Neural progenitor cell (in vitro differentiated cells): ENCODE measurements around the gene C11orf58. TPM values are rescaled to one million over a fixed set of nuclear protein-coding genes. Genes with fewer than 3 reads are reported as not detected.

Experiments used
- DNase-seq: peaks from one replicate; pipeline ENCODE4 v3.0.0-alpha.2; 2016; ENCODE audit warnings: low spot score
- H2AFZ ChIP-seq: fragments of 200-600 bp; sonication (generic); replicated peaks from 2 replicates; pipeline ENCODE4 v1.6.1; 2016; ENCODE audit warnings: antibody characterized with exemption
- H3F3A ChIP-seq: fragments of 200-600 bp; sonication (generic); 2 replicates; pipeline ENCODE4 v1.6.1; 2016; ENCODE audit warnings: antibody characterized with exemption, low read depth
- H3K27ac ChIP-seq: fragments of 200-600 bp; sonication (generic); 2 replicates; pipeline ENCODE4 v1.5.1; 2016; ENCODE audit warnings: mild to moderate bottlenecking
- H3K27me3 ChIP-seq: fragments of 200-600 bp; sonication (generic); 2 replicates; pipeline ENCODE4 v1.6.1; 2016; ENCODE audit warnings: mild to moderate bottlenecking, moderate library complexity
- H3K36me3 ChIP-seq: fragments of 200-600 bp; sonication (generic); 2 replicates; pipeline ENCODE4 v1.5.1; 2016
- H3K4me1 ChIP-seq: fragments of 200-600 bp; sonication (generic); 2 replicates; pipeline ENCODE4 v1.6.1; 2016; ENCODE audit warnings: mixed run types
- H3K4me2 ChIP-seq: fragments of 200-600 bp; sonication (generic); 2 replicates; pipeline ENCODE4 v1.6.1; 2016
- H3K4me3 ChIP-seq: fragments of 200-600 bp; sonication (generic); 2 replicates; pipeline ENCODE4 v1.5.1; 2016
- H3K79me2 ChIP-seq: fragments of 200-600 bp; sonication (generic); 2 replicates; pipeline ENCODE4 v1.6.1; 2016; ENCODE audit warnings: low read depth
- H3K9ac ChIP-seq: fragments of 200-600 bp; sonication (generic); 2 replicates; pipeline ENCODE4 v1.6.1; 2016
- H3K9me3 ChIP-seq: fragments of 200-600 bp; sonication (generic); 2 replicates; pipeline ENCODE4 v1.5.1; 2016; ENCODE audit warnings: low read depth
- H4K20me1 ChIP-seq: fragments of 200-600 bp; sonication (generic); 2 replicates; pipeline ENCODE4 v1.6.1; 2016; ENCODE audit warnings: low read depth
- H3K27ac Mint-ChIP-seq: 3 replicates; pipeline ENCODE4 v1.8.0; 2021; ENCODE audit warnings: mixed read lengths
- H3K27me3 Mint-ChIP-seq: 2 replicates; pipeline ENCODE4 v1.8.0; 2022; ENCODE audit warnings: low read depth, mild to moderate bottlenecking, inconsistent platforms, moderate library complexity, mixed read lengths; ENCODE audit not compliant: insufficient read depth
- H3K36me3 Mint-ChIP-seq: 3 replicates; pipeline ENCODE4 v1.8.0; 2021; ENCODE audit warnings: mixed read lengths
- H3K4me1 Mint-ChIP-seq: 3 replicates; pipeline ENCODE4 v1.8.0; 2021; ENCODE audit warnings: mixed read lengths
- H3K4me3 Mint-ChIP-seq: 3 replicates; pipeline ENCODE4 v1.8.0; 2021; ENCODE audit warnings: mild to moderate bottlenecking, moderate library complexity, mixed read lengths
- H3K9me3 Mint-ChIP-seq: 3 replicates; pipeline ENCODE4 v1.8.0; 2020; ENCODE audit warnings: mixed read lengths
- CTCF ChIP-seq: fragments of 200-600 bp; sonication (generic); IDR thresholded peaks from 2 replicates; pipeline ENCODE4 v1.5.1; 2017; ENCODE audit warnings: antibody characterized with exemption, mild to moderate bottlenecking
- EZH2 ChIP-seq: fragments of 200-600 bp; sonication (generic); IDR thresholded peaks from 2 replicates; pipeline ENCODE4 v1.6.1; 2017; ENCODE audit warnings: antibody characterized with exemption, mild to moderate bottlenecking, moderate library complexity
- EZH2phosphoT487 ChIP-seq: fragments of 200-600 bp; sonication (generic); IDR thresholded peaks from 2 replicates; pipeline ENCODE4 v1.6.1; 2017; ENCODE audit warnings: antibody characterized with exemption
- total RNA-seq: library from RNA; depleted of rRNA; stranded (reverse); fragments of >200 nt; gene quantifications from 2 replicates; pipeline ENCODE4 v1.2.3, GENCODE V29; 2015; ENCODE audit warnings: low replicate concordance

The C11orf58 gene
- total RNA-seq, 1 donor from 2014 or later, result 320 TPM

- H3K9ac ChIP-seq, result no peak overlapping the region
- no peaks in the 10 kb centered on the region for H3K9me3 Mint-ChIP-seq
- no peaks in the 10 kb centered on the region for H3K9me3 ChIP-seq
- DNase-seq, result peak; percentile 86
- H3K27ac ChIP-seq, result peak overlapping the region; percentile 71
- no peaks in the 10 kb centered on the region for H3K36me3 ChIP-seq
- peaks cover 21% of the 10 kb centered on the region for H4K20me1 ChIP-seq
- H3K27ac Mint-ChIP-seq, result peak overlapping the region; percentile 90
- H3K4me1 Mint-ChIP-seq, result peaks cover 58% of the 10 kb centered on the region
- H2AFZ ChIP-seq, result no peak overlapping the region
- peaks cover 20% of the 10 kb centered on the region for H3F3A ChIP-seq
- no peak overlapping the region for H3K4me3 ChIP-seq
- H3K4me2 ChIP-seq, result peak overlapping the region; percentile 60
- H3K27me3 Mint-ChIP-seq, result peaks cover 10% of the 10 kb centered on the region
- peak overlapping the region; percentile 5 for H3K4me3 Mint-ChIP-seq
- no peaks in the 10 kb centered on the region for H3K79me2 ChIP-seq
- peaks cover 17% of the 10 kb centered on the region for H3K36me3 Mint-ChIP-seq
- TF ChIP-seq EZH2phosphoT487, result peak; percentile 94
- TF ChIP-seq EZH2, result no peak
- H3K4me1 ChIP-seq, result peaks cover 20% of the 10 kb centered on the region
- H3K27me3 ChIP-seq, result no peaks in the 10 kb centered on the region
Measured at GRCh38 chr11:16784097-16784496, 45.6 kb downstream of the C11orf58 start.

DNA sequence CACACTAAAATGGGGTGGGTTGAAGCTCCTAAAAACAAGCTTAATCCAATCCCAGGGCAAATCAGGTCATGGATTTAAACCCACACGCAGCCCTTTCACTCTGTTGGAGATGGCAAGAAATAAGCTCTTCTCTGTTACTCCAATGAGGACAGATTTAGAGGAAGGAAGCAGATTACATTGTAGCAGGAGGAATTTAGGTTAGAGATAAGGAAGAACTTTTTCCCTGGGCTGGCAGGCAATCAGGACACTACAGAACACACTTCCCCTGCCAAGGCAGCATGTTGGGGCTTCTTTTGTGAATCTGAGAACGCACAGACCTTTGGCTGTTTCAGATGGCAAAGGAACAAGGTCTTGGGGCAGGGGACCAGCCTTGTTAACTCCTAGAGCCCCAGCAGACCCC lies 46.2 kb downstream of the C11orf58 start:
- H2AFZ ChIP-seq, result no peak overlapping the region
- no peaks in the 10 kb centered on the region for H3K36me3 ChIP-seq
- H3F3A ChIP-seq, result peaks cover 20% of the 10 kb centered on the region
- H3K79me2 ChIP-seq, result no peaks in the 10 kb centered on the region
- peak overlapping the region; percentile 60 for H3K4me2 ChIP-seq
- H3K27ac ChIP-seq, result peak overlapping the region; percentile 71
- H3K4me1 ChIP-seq, result peaks cover 20% of the 10 kb centered on the region
- H3K4me3 ChIP-seq, result no peak overlapping the region
- Mint-ChIP-seq H3K27me3 (peaks cover 10% of the 10 kb centered on the region), H3K36me3 (peaks cover 15% of the 10 kb centered on the region), H3K4me1 (peaks cover 56% of the 10 kb centered on the region), H3K9me3 (no peaks in the 10 kb centered on the region), H3K27ac (peak overlapping the region; percentile 90), H3K4me3 (peak overlapping the region; percentile 5)
- peaks cover 21% of the 10 kb centered on the region for H4K20me1 ChIP-seq
- no peak overlapping the region for H3K9ac ChIP-seq
- no peak for TF ChIP-seq EZH2
- peak; percentile 31 for TF ChIP-seq EZH2phosphoT487
- no peaks in the 10 kb centered on the region for H3K9me3 ChIP-seq
- no peaks in the 10 kb centered on the region for H3K27me3 ChIP-seq
- no peak for DNase-seq

- Mint-ChIP-seq H3K27me3 (peaks cover 10% of the 10 kb centered on the region), H3K4me1 (peaks cover 54% of the 10 kb centered on the region), H3K4me3 (no peak overlapping the region)
Measured at GRCh38 chr11:16785520-16786128, 47.2 kb downstream of the C11orf58 start.

DNA sequence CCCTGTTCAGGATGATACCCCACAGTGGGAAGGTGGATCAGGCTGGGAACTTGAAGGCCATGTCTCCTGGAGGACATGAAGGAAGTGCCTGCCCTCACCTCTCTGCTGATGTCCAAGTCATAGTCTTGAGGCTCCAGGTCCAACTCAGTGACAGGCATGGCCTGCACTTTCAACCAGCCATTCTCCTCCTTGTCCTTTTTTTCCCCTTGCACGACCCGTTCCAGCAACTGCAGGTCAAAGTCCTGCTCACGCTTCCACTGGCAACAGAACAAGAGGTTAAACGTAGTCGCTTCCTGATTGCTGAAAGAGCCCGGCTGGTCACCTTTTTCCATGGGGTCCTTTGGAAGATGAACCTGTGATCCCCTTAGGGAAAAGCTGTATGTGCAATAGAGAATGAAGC lies 47.7 kb downstream of the C11orf58 start:
- Histone ChIP-seq H3K9me3 (no peaks in the 10 kb centered on the region), H3K79me2 (no peaks in the 10 kb centered on the region), H3K27ac (no peak overlapping the region), H2AFZ (no peak overlapping the region), H3F3A (peaks cover 20% of the 10 kb centered on the region), H3K4me1 (peaks cover 20% of the 10 kb centered on the region), H3K4me3 (no peak overlapping the region), H3K36me3 (no peaks in the 10 kb centered on the region), H3K27me3 (no peaks in the 10 kb centered on the region), H3K9ac (no peak overlapping the region), H3K4me2 (no peak overlapping the region), H4K20me1 (peaks cover 21% of the 10 kb centered on the region)
- H3K4me1 Mint-ChIP-seq, result peaks cover 54% of the 10 kb centered on the region
- peak overlapping the region; percentile 91 for H3K27ac Mint-ChIP-seq
- H3K27me3 Mint-ChIP-seq, result peaks cover 10% of the 10 kb centered on the region
- H3K4me3 Mint-ChIP-seq, result no peak overlapping the region
- no peaks in the 10 kb centered on the region for H3K9me3 Mint-ChIP-seq
- H3K36me3 Mint-ChIP-seq, result peaks cover 10% of the 10 kb centered on the region
- TF ChIP-seq EZH2, result no peak
- no peak for TF ChIP-seq EZH2phosphoT487
- no peak for TF ChIP-seq CTCF
- DNase-seq, result no peak

More at GRCh38 chr11:16785520-16786128, 47.2 kb downstream of the C11orf58 start:
- Histone ChIP-seq H3K79me2 (no peaks in the 10 kb centered on the region), H3K9me3 (no peaks in the 10 kb centered on the region), H3K4me2 (peak overlapping the region; percentile 60), H3K4me3 (no peak overlapping the region), H3K4me1 (peaks cover 20% of the 10 kb centered on the region), H4K20me1 (peaks cover 21% of the 10 kb centered on the region), H3K9ac (no peak overlapping the region), H3K27me3 (no peaks in the 10 kb centered on the region), H3K27ac (no peak overlapping the region), H2AFZ (no peak overlapping the region), H3K36me3 (no peaks in the 10 kb centered on the region), H3F3A (peaks cover 20% of the 10 kb centered on the region)
- TF ChIP-seq EZH2phosphoT487, result no peak
- TF ChIP-seq CTCF, result peak; percentile 82
- Mint-ChIP-seq H3K9me3 (no peaks in the 10 kb centered on the region), H3K27ac (peak overlapping the region; percentile 91), H3K36me3 (peaks cover 12% of the 10 kb centered on the region)
- DNase-seq, result peak; percentile 76
